Ecto neural progenitor cell (in vitro differentiated cells): ENCODE results near the gene DNAI1.
A peak's percentile ranks its signal among the peaks of the same experiment; 100 is the strongest.
"Not testable (repeated sequence)": the region's sequence is repeated elsewhere in the genome, so short reads cannot be mapped to it uniquely, and the experiment has no call there.

Source experiments
- DNase-seq: peaks from one replicate; pipeline ENCODE4 v3.0.0-alpha.2; 2018; ENCODE audit warnings: low spot score

Gene DNAI1

GRCh38 chr9:34458013-34458958 is at the start of gene DNAI1, which contains the start of gene FAM219A:
DNAI1 (plus strand) TSS chr9:34458805; CDS start chr9:34459006, 201 bp downstream.
FAM219A (minus strand) TSS chr9:34458570; CDS start chr9:34458263, 307 bp downstream.
- peak; percentile 99 for DNase-seq

GRCh38 chr9:34409154-34409553 is 49.5 kb upstream of the DNAI1 start:
- no peak for DNase-seq

GRCh38 chr9:34412336-34412735 is 46.3 kb upstream of the DNAI1 start:
- DNase-seq = no peak

- DNase-seq = peak; percentile 79
Measured at GRCh38 chr9:34413231-34413852, 45.3 kb upstream of the DNAI1 start.

GRCh38 chr9:34417734-34418133 is 40.9 kb upstream of the DNAI1 start:
- no peak for DNase-seq

GRCh38 chr9:34419716-34420504 is 38.7 kb upstream of the DNAI1 start:
- DNase-seq = no peak

- DNase-seq = no peak
Measured at GRCh38 chr9:34426347-34427074, 32.1 kb upstream of the DNAI1 start.

GRCh38 chr9:34428325-34428958 is 30.2 kb upstream of the DNAI1 start:
- no peak for DNase-seq

GRCh38 chr9:34430843-34431437 is 27.7 kb upstream of the DNAI1 start:
- DNase-seq = peak; percentile 66

- no peak for DNase-seq
Measured at GRCh38 chr9:34431667-34432066, 26.9 kb upstream of the DNAI1 start.

GRCh38 chr9:34437006-34437925 is 21.3 kb upstream of the DNAI1 start:
- peak; percentile 57 for DNase-seq

- DNase-seq = not testable (repeated sequence)
Measured at GRCh38 chr9:34437926-34438307, 20.7 kb upstream of the DNAI1 start.

GRCh38 chr9:34438465-34438864 is 20.1 kb upstream of the DNAI1 start:
- DNase-seq = not testable (repeated sequence)

- DNase-seq = no peak
Measured at GRCh38 chr9:34440017-34440416, 18.6 kb upstream of the DNAI1 start.

GRCh38 chr9:34442770-34443169 is 15.8 kb upstream of the DNAI1 start:
- no peak for DNase-seq

GRCh38 chr9:34443533-34443932 is 15.1 kb upstream of the DNAI1 start:
- no peak for DNase-seq

GRCh38 chr9:34443976-34444375 is 14.6 kb upstream of the DNAI1 start:
- DNase-seq = no peak

- DNase-seq = no peak
Measured at GRCh38 chr9:34446468-34446891, 12.1 kb upstream of the DNAI1 start.

- no peak for DNase-seq
Measured at GRCh38 chr9:34446951-34447350, 11.7 kb upstream of the DNAI1 start.

GRCh38 chr9:34450644-34451043 is 8.0 kb upstream of the DNAI1 start:
- DNase-seq = no peak
